ENCODE results near the gene HNRNPH2.

DNA sequence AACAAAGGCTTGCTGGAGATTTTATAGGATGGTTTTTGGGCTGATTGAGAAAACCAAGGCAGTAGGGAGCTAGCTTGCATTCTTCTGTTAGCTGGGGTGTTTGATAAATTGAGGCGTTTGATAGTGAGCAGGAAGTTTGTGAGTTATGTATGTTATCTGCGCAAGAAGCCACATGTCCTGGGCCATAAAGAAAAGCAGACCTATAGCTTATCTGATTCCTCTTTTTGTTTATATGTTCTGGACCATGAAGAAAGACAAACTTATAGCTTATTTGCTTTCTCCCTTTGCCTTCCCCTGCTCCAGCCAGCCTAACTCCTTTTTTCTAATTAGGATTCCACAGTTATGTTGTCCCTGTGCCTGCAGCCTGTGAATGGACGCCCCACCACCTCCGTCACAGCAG is 9.2 kb downstream of the HNRNPH2 start:
- TF ChIP-seq, protein P1, sequence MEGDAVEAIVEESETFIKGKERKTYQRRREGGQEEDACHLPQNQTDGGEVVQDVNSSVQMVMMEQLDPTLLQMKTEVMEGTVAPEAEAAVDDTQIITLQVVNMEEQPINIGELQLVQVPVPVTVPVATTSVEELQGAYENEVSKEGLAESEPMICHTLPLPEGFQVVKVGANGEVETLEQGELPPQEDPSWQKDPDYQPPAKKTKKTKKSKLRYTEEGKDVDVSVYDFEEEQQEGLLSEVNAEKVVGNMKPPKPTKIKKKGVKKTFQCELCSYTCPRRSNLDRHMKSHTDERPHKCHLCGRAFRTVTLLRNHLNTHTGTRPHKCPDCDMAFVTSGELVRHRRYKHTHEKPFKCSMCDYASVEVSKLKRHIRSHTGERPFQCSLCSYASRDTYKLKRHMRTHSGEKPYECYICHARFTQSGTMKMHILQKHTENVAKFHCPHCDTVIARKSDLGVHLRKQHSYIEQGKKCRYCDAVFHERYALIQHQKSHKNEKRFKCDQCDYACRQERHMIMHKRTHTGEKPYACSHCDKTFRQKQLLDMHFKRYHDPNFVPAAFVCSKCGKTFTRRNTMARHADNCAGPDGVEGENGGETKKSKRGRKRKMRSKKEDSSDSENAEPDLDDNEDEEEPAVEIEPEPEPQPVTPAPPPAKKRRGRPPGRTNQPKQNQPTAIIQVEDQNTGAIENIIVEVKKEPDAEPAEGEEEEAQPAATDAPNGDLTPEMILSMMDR (IDR thresholded peaks at IDR 0.05), result no peak
- TF ChIP-seq POLR2A (IDR thresholded peaks at IDR 0.05), result no peak

Data from heart left ventricle (tissue), 13 donors.